Measurements from ENCODE around the gene COL6A3.

Gene COL6A3

DNA sequence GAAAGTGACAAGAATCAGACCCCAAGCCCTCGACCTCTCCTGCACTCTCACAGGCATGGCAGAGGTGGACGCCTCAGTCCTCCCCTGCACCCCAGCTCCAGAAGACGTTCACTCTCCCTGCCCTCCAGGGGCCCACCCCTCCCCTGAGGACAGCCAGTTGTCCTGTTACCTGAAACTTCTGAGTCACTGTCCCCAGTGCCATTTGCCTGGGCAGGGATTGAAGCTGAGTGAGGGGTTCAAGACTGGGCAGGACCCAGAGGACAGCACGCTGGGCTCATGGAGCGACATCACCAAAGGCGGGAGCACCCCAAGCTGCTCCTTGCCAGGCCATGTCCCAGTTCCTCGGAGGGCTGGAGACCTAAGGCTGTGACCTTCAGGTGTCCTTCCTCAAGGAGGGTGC, 34.2 kb upstream of the COL6A3 start:
- H3K9me3 ChIP-seq (ENCODE audit: severe bottlenecking), result no peaks in the 10 kb centered on the region
- no peaks in the 10 kb centered on the region for H3K36me3 ChIP-seq (ENCODE audit: low read depth)
- no peaks in the 10 kb centered on the region for H3K27me3 ChIP-seq (ENCODE audit: insufficient read depth, poor library complexity, severe bottlenecking)
- TF ChIP-seq, protein P1, sequence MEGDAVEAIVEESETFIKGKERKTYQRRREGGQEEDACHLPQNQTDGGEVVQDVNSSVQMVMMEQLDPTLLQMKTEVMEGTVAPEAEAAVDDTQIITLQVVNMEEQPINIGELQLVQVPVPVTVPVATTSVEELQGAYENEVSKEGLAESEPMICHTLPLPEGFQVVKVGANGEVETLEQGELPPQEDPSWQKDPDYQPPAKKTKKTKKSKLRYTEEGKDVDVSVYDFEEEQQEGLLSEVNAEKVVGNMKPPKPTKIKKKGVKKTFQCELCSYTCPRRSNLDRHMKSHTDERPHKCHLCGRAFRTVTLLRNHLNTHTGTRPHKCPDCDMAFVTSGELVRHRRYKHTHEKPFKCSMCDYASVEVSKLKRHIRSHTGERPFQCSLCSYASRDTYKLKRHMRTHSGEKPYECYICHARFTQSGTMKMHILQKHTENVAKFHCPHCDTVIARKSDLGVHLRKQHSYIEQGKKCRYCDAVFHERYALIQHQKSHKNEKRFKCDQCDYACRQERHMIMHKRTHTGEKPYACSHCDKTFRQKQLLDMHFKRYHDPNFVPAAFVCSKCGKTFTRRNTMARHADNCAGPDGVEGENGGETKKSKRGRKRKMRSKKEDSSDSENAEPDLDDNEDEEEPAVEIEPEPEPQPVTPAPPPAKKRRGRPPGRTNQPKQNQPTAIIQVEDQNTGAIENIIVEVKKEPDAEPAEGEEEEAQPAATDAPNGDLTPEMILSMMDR (IDR thresholded peaks at IDR 0.05; ENCODE audit: poor library complexity, severe bottlenecking), result no peak
- H3K4me3 ChIP-seq (ENCODE audit: severe bottlenecking), result no peak overlapping the region
- no peak for ATAC-seq (ENCODE audit: low read depth)
- H3K4me1 ChIP-seq (ENCODE audit: insufficient read depth, poor library complexity, severe bottlenecking), result no peaks in the 10 kb centered on the region
- no peak for DNase-seq (ENCODE audit: low spot score)
- H3K27ac ChIP-seq (ENCODE audit: poor library complexity, severe bottlenecking), result no peak overlapping the region

DNA sequence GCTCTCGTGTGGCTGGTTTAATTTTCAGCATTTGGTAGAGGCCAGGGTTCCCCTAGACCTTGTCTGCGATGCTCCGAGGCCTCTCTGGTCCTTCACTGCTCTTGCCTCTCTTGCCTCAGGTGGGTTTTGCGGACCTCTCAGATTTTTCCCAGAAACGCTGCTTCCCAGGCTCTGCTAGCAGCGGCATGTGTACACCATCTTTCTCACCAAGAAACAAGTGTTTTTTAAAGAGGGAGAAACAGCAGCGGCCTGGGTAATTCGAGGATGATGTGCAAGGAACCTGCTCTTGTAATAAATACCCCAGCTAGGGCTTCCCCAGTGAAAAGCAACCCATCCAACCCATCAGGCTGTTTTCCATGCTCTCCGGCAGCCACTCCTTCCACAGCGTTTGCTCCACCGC, 33.5 kb upstream of the COL6A3 start:
- no peak for DNase-seq (ENCODE audit: low spot score)
- Histone ChIP-seq H3K4me1 (ENCODE audit: insufficient read depth, poor library complexity, severe bottlenecking) (no peaks in the 10 kb centered on the region), H3K27ac (ENCODE audit: poor library complexity, severe bottlenecking) (no peak overlapping the region), H3K9me3 (ENCODE audit: severe bottlenecking) (no peaks in the 10 kb centered on the region), H3K36me3 (ENCODE audit: low read depth) (no peaks in the 10 kb centered on the region), H3K4me3 (ENCODE audit: severe bottlenecking) (no peak overlapping the region), H3K27me3 (ENCODE audit: insufficient read depth, poor library complexity, severe bottlenecking) (no peaks in the 10 kb centered on the region)
- TF ChIP-seq, protein P1 (IDR thresholded peaks at IDR 0.05; ENCODE audit: poor library complexity, severe bottlenecking), result no peak
- ATAC-seq (ENCODE audit: low read depth), result no peak

DNA sequence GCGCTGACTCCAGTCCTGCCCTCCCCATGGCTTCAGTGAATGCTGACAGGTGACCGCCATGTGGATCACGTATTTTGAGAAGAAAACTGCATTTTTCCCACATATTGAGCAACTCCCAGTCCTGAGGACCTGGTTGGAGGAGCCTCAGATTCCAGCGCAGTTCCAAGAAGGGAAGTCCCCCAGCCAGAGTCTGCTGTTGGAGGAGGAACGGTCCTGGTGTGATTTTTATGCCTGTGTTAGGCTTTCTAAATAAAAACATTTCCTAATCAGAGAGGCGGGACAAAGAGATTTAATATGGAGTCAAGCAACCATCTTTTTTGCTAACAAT, 32.3 kb upstream of the COL6A3 start:
- no peak for ATAC-seq (ENCODE audit: low read depth)
- Histone ChIP-seq H3K27me3 (ENCODE audit: insufficient read depth, poor library complexity, severe bottlenecking) (no peaks in the 10 kb centered on the region), H3K4me3 (ENCODE audit: severe bottlenecking) (no peak overlapping the region), H3K27ac (ENCODE audit: poor library complexity, severe bottlenecking) (no peak overlapping the region), H3K4me1 (ENCODE audit: insufficient read depth, poor library complexity, severe bottlenecking) (no peaks in the 10 kb centered on the region), H3K36me3 (ENCODE audit: low read depth) (no peaks in the 10 kb centered on the region), H3K9me3 (ENCODE audit: severe bottlenecking) (no peaks in the 10 kb centered on the region)
- TF ChIP-seq, protein P1 (IDR thresholded peaks at IDR 0.05; ENCODE audit: poor library complexity, severe bottlenecking), result no peak
- no peak for DNase-seq (ENCODE audit: low spot score)

- TF ChIP-seq, protein P1 (IDR thresholded peaks at IDR 0.05; ENCODE audit: poor library complexity, severe bottlenecking), result no peak
- no peak overlapping the region for H3K4me3 ChIP-seq (ENCODE audit: severe bottlenecking)
- no peaks in the 10 kb centered on the region for H3K27me3 ChIP-seq (ENCODE audit: insufficient read depth, poor library complexity, severe bottlenecking)
- ATAC-seq (ENCODE audit: low read depth) (no peak), DNase-seq (ENCODE audit: low spot score) (no peak)
- H3K4me1 ChIP-seq (ENCODE audit: insufficient read depth, poor library complexity, severe bottlenecking), result no peaks in the 10 kb centered on the region
- H3K27ac ChIP-seq (ENCODE audit: poor library complexity, severe bottlenecking), result no peak overlapping the region
- H3K9me3 ChIP-seq (ENCODE audit: severe bottlenecking), result no peaks in the 10 kb centered on the region
- no peaks in the 10 kb centered on the region for H3K36me3 ChIP-seq (ENCODE audit: low read depth)
Observed at GRCh38 chr2:237445611-237446337, 31.8 kb upstream of the COL6A3 start.

DNA sequence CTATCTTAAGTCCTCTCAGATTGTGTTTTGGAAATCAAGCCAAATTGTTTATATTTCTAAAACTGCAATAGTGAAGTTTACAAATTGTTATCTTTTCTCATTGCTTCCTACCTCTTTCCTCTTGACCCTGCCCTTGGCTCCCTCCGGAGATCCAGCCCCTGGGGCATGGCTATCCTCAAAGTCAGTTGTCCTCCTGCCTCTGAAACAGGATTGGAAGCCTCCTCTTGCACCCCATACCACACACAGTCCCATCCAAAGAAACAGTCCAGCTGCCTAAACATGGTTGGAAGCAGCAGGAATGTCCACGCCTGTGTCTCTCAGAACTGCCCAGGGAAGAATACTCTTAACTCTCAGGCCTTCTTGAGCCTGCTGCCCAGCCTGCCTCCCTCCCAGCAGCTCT, 30.1 kb upstream of the COL6A3 start:
- H3K27ac ChIP-seq (ENCODE audit: poor library complexity, severe bottlenecking), result no peak overlapping the region
- TF ChIP-seq, protein P1 (IDR thresholded peaks at IDR 0.05; ENCODE audit: poor library complexity, severe bottlenecking), result no peak
- no peak overlapping the region for H3K4me3 ChIP-seq (ENCODE audit: severe bottlenecking)
- H3K36me3 ChIP-seq (ENCODE audit: low read depth), result no peaks in the 10 kb centered on the region
- H3K27me3 ChIP-seq (ENCODE audit: insufficient read depth, poor library complexity, severe bottlenecking), result no peaks in the 10 kb centered on the region
- no peaks in the 10 kb centered on the region for H3K9me3 ChIP-seq (ENCODE audit: severe bottlenecking)
- H3K4me1 ChIP-seq (ENCODE audit: insufficient read depth, poor library complexity, severe bottlenecking), result no peaks in the 10 kb centered on the region
- ATAC-seq (ENCODE audit: low read depth) (no peak), DNase-seq (ENCODE audit: low spot score) (no peak)
